Gastroesophageal sphincter (tissue), 4 donors: ENCODE data around the gene CNIH2. TPM values are rescaled to one million over a fixed set of nuclear protein-coding genes. Genes with fewer than 3 reads are reported as not detected.

ENCODE experiments used
- ATAC-seq: fragments of 150-250 bp; one replicate; pipeline ENCODE4 v1.9.1; 2016; ENCODE audit warnings: mild to moderate bottlenecking, moderate library complexity
- H3K27ac ChIP-seq, 4 donors: fragments of 200-600 bp; sonication (generic) in 3 of 4; 1 replicate in 3 of 4; 2 replicates in 1 of 4; pipeline ENCODE4 v1.5.1; 2016 to 2019
- H3K27me3 ChIP-seq: fragments of 200-600 bp; sonication (generic); one replicate; pipeline ENCODE4 v1.5.1; 2019
- H3K36me3 ChIP-seq, 2 donors: fragments of 200-600 bp; sonication (generic); one replicate each; pipeline ENCODE4 v1.5.1; 2019; ENCODE audit warnings: control low read depth in 1 of 2
- H3K4me1 ChIP-seq, 3 donors: fragments of 200-600 bp; sonication (generic); 1 replicate in 2 of 3; 2 replicates in 1 of 3; pipeline ENCODE4 v1.5.1; 2016 to 2019; ENCODE audit warnings: control low read depth in 2 of 3
- H3K4me3 ChIP-seq, 2 donors: fragments of 200-600 bp; sonication (generic); one replicate each; pipeline ENCODE4 v1.5.1; 2019; ENCODE audit warnings: mild to moderate bottlenecking in 1 of 2, moderate library complexity in 1 of 2
- H3K9me3 ChIP-seq, 3 donors: fragments of 200-600 bp; sonication (generic); one replicate each; pipeline ENCODE4 v1.5.1; 2017 to 2019; ENCODE audit warnings: control low read depth in 2 of 3
- CTCF ChIP-seq, 4 experiments: fragments of 200-600 bp in 2 of 4; fragments of 450-650 bp in 2 of 4; sonication (generic) in 1 of 4; IDR thresholded peaks; one replicate each; pipeline ENCODE4 v1.5.1; 2017 to 2019; ENCODE audit warnings: antibody characterized with exemption in 4 of 4, mild to moderate bottlenecking in 2 of 4, moderate library complexity in 2 of 4
- EP300 ChIP-seq: sonication (generic); formaldehyde crosslinking; IDR thresholded peaks from one replicate; pipeline ENCODE4 v1.6.1; 2017; ENCODE audit warnings: antibody characterized with exemption, mild to moderate bottlenecking
- POLR2A ChIP-seq, 2 donors: fragments of 450-650 bp; IDR thresholded peaks; one replicate each; pipeline ENCODE4 v1.6.1; 2017; ENCODE audit warnings: antibody characterized with exemption in 2 of 2, mild to moderate bottlenecking in 2 of 2, moderate library complexity in 1 of 2
- POLR2AphosphoS5 ChIP-seq: sonication (generic); formaldehyde crosslinking; IDR thresholded peaks from one replicate; pipeline ENCODE4 v1.6.1; 2017; ENCODE audit warnings: antibody characterized with exemption
- WGBS, 2 donors: methylation state at CpG; one replicate each; pipeline ENCODE4 v1.1.5; 2018; ENCODE audit warnings: low coverage in 1 of 2; 5-methylcytosine and 5-hydroxymethylcytosine counted together
- total RNA-seq, 4 donors: library from RNA; depleted of rRNA; stranded (reverse); fragments of >200 nt; gene quantifications; one replicate each; pipeline ENCODE4 v1.1.0, GENCODE V29; 2016

CNIH2 gene
- total RNA-seq, 4 donors from 2014 or later = 1.1 TPM; not detected in 3

- Histone ChIP-seq H3K4me3 (no peak overlapping the region), H3K4me1 (peaks cover 0 to 20% (median 7%) of the 10 kb centered on the region in 3 donors), H3K27ac (no peak overlapping the region), H3K9me3 (no peaks in the 10 kb centered on the region), H3K27me3 (peaks cover 60% of the 10 kb centered on the region), H3K36me3 (no peaks in the 10 kb centered on the region)
- no peak for ATAC-seq
- TF ChIP-seq CTCF (IDR thresholded peaks at IDR 0.05) (no peak), POLR2AphosphoS5 (no peak), POLR2A (IDR thresholded peaks at IDR 0.05) (no peak), EP300 (no peak)
- no CpG with 5 or more reads among the region's 123 CpGs for WGBS, 2 donors
Observed at GRCh38 chr11:66294626-66295620, 16.9 kb downstream of the CNIH2 start.

- Histone ChIP-seq H3K9me3 (no peaks in the 10 kb centered on the region), H3K4me3 (no peak overlapping the region), H3K27ac (no peak overlapping the region), H3K4me1 (no peaks in the 10 kb centered on the region), H3K27me3 (peaks cover 44% of the 10 kb centered on the region), H3K36me3 (no peaks in the 10 kb centered on the region)
- TF ChIP-seq POLR2AphosphoS5 = no peak
- TF ChIP-seq POLR2A (IDR thresholded peaks at IDR 0.05) = no peak
- TF ChIP-seq CTCF (IDR thresholded peaks at IDR 0.05) = no peak
- TF ChIP-seq EP300 = no peak
- 20 to 51% methylated on average over 1 to 4 of the region's 8 CpGs for WGBS, 2 donors
- ATAC-seq = no peak
Observed at GRCh38 chr11:66297610-66298009, 19.6 kb downstream of the CNIH2 start.

GRCh38 chr11:66299186-66299585, 21.2 kb downstream of the CNIH2 start:
- Histone ChIP-seq H3K27me3 (peaks cover 28% of the 10 kb centered on the region), H3K4me3 (no peak overlapping the region), H3K27ac (no peak overlapping the region), H3K4me1 (no peaks in the 10 kb centered on the region), H3K9me3 (no peaks in the 10 kb centered on the region), H3K36me3 (no peaks in the 10 kb centered on the region)
- TF ChIP-seq CTCF (IDR thresholded peaks at IDR 0.05) = no peak
- TF ChIP-seq EP300 = no peak
- TF ChIP-seq POLR2AphosphoS5 = no peak
- TF ChIP-seq POLR2A (IDR thresholded peaks at IDR 0.05) = no peak
- ATAC-seq = no peak
- no CpG with 5 or more reads among the region's 3 CpGs for WGBS, 2 donors

GRCh38 chr11:66302656-66303055, 24.7 kb downstream of the CNIH2 start:
- H3K4me3 ChIP-seq = no peak overlapping the region
- TF ChIP-seq CTCF (IDR thresholded peaks at IDR 0.05) (no peak), POLR2AphosphoS5 (no peak), EP300 (no peak), POLR2A (IDR thresholded peaks at IDR 0.05) (no peak)
- no peaks in the 10 kb centered on the region for H3K27me3 ChIP-seq
- no peaks in the 10 kb centered on the region for H3K36me3 ChIP-seq
- WGBS, 2 donors = 76 to 82% methylated on average over 8 to 12 of the region's 12 CpGs
- no peaks in the 10 kb centered on the region for H3K9me3 ChIP-seq
- no peak for ATAC-seq
- H3K4me1 ChIP-seq = no peaks in the 10 kb centered on the region
- no peak overlapping the region for H3K27ac ChIP-seq

- peaks cover 0 to 27% (median 12%) of the 10 kb centered on the region in 3 donors for H3K4me1 ChIP-seq
- TF ChIP-seq POLR2AphosphoS5 (no peak), CTCF (IDR thresholded peaks at IDR 0.05) (no peak), EP300 (no peak), POLR2A (IDR thresholded peaks at IDR 0.05) (no peak)
- no peaks in the 10 kb centered on the region for H3K9me3 ChIP-seq
- H3K4me3 ChIP-seq = no peak overlapping the region
- H3K27me3 ChIP-seq = no peaks in the 10 kb centered on the region
- ATAC-seq = no peak
- no peaks in the 10 kb centered on the region for H3K36me3 ChIP-seq
- 26 to 65% methylated on average over 3 of the region's 3 CpGs for WGBS, 2 donors
- H3K27ac ChIP-seq = no peak overlapping the region
Observed at GRCh38 chr11:66309475-66309874, 31.5 kb downstream of the CNIH2 start.
